HL-60/S4 treated with retinoic acid at 250 ng/mL for 4 days and 3 days (cell line): ENCODE results near the gene SNX22.

Experiments
- in situ Hi-C: fragments of 300-500 bp; cut with MboI; formaldehyde crosslinking; loops from 2 replicates; pipeline ENCODE4 v1.7.0; 2022; ENCODE audit warnings: low sequenced_read_pairs

SNX22 gene

DNA sequence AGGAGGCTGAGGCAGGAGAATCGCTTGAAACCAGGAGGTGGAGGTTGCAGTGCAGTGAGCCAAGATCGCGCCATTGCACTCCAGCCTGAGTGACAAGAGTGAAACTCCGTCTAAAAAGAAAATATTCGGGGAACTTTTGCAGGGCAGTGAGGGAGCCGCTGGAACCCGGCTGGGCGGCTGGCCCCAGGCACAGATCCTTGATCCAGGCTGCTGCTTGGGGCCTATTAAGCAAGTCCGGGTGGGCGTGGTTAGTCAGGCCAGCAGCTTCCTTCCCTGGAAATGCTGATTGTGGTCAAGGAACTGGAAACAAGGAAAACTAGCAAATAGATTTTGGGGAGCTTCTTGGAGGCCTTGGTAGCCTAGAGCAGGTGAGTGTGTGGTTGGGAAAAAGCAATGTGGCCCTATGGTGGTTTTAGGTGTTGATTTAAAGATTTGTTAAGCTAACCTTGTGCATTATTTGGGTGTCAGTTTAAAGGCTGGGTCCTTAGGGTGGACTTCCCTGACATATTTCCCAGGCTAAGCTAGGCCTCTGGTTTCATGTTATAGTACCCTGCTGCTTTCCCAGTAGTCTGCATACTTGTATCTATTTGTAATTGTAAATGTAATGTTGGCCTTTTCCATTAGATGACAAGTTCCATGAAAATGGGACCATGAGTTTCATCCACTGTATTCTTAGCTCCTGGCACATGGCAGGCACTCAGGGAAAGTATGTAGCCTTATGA lies 17.7 kb upstream of the SNX22 start:
- in situ Hi-C loops: no loop called here

GRCh38 chr15:64134345-64134829 lies 17.1 kb upstream of the SNX22 start:
- in situ Hi-C loops: no loop called here

DNA sequence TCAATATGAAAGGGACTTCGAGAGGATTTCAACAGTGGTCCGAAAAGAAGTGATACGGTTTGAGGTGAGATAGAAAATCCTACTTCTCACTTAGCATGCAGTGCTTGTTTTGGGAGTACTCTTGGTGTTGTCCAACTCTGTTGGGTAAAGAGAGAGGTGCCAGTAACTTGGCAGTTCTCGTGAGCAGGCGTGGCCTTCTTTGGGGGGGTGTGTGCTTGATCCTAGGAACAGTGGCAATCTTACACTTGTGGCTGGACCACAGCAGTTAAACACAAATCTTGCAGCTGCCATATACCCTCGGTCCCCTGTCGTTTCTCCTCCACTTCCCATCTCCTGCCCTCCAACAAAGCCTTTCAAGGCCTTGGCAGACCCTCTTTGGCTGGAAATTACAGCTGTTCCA lies 15.2 kb upstream of the SNX22 start:
- in situ Hi-C loops: no loop called here

DNA sequence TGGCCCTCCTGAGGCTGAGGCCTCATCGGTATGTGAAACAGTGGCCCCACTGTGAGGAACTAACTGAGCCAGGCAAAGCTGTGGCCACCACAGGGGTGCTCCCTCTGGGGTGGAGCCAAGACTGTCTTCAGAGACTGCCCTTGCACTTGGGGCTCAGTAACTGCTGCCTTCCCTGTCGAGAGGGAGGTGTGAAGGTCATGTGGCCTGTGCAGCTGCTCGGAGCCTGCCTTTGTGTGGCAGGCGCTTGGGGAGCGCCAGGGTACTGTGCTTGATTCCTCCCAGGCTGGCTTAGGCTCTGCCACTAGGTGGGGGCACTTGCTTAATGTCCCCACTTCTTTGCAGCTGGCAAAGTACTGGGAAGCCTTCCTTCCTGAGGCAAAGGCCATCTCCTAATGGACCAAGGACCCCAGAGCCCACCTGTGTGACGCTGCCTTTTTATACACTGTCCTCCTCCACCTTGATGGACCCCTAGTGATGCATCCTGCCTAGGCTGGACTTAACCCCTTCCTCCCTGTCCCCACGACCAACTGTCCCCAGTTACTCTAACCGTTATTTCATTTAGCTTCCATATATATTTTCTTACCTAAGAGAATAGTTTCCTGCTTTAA lies 14.2 kb upstream of the SNX22 start:
- in situ Hi-C loops: no loop called here

DNA sequence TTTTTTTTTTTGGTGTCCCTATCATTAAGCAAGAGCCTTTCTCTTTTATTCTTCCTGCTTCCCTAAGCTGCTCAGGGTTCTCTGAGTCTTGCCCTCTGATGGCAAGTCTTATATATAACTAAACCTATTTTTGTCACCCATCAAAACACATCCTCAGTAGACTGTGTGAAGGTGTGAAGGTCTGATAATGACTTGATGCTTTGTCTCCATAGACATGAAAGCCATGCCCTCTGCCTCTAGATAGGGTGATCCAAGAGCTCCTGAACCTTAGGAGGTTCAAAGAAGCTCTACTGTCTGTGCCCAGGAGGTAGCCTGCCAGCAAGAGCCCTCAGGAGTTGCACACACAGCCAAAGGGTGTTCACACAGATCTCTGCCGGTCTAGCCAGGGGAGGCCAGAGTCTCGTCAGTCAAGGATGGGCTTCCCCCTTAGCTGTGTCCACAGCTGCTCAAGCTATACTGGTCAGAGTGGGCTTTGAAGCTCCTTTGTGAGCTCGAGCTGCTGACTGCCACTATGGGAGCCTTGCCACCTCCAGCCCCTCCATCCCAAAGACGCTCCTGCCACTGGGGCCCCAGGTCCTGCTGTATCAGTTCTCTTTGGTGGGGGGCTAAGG lies 13.1 kb upstream of the SNX22 start:
- in situ Hi-C loops: no loop called here

DNA sequence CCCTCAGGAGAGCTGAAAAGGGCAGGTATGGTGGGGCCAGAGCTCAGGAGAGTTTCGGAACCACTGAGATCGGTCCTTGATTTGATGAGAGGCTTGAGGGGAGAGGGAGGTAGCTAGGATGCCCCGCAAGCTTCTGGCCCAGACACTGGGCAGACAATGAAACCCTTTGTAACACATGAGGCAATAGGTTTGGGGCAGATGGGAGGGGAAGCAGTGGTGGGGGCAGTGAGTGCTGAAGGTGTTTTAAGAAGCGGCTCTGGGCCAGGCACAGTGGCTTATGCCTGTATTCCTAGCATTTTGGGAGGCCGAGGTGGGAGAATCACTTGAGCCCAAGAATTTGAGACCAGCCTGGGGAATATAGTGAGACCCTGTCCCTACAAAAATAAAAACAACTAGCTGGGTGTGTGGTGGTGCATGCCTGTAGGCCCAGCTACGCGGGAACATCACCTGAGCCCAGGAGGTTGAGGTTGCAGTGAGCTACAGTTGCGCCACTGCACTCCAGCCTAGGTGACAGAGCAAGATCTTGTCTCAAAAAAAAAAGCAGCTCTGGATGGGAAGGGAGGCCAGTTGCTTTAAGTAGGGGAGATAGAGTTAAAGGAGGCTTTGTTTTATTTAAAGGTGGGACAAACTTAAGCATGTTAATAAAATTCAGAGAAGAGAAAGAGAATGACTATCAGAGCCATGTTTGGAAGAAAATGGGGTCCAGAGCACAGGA lies 9.6 kb upstream of the SNX22 start:
- in situ Hi-C loops: no loop called here

DNA sequence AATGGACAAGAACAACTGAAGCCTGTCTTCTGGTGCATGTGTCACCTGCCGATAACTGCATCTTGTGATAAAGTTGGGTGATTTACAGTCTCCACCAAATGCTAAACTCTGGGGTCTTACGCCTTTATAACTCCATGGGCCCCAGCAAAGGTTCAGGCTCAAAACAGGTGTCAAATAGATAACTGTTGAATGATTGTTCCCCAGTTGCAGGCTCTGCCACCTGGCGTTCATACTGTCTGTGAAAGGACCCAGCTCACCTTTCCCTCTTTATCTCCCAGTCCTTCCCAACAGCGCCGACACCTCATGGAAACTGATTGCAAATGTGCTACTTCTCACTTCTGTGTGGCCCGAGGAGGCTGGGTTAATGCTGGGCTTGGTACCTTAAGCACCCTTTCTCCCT lies 8.3 kb upstream of the SNX22 start:
- in situ Hi-C loops: no loop called here

- in situ Hi-C loops: no loop called here
Observed at GRCh38 chr15:64144192-64144564, 7.4 kb upstream of the SNX22 start.

DNA sequence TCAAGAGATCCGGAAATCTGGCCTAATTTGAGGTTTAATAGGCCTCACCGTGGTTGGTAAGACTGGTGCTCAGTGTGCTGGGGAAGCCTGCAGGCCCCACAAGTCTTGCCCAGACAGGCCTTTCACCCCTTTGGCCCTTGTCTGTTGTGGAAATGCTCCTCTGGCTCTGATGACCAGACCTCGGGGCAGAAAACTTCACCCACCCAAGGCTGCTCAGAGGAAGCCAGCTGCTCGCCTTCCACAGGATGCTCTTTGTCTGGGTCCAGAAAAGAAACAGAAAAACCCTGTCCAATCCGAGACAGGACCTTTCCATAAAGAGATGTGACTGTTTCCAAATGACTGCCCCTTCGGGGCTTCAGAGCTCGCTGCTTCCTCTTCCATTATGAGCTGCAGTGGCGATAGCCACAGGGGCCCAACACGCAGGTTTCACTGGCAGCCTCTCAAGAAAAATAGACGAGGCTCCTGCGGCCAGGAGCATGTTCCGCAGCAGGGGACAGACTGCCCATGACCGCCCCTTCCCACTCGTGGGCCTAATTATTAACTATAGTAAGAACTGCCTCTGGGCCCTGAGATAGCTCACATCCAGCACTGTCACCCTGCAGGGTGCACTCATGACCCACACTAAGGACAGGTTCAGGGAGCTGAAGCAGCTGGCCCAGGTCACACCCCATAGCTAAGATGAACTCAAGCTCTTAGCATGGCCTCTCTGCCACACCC lies 6.8 kb upstream of the SNX22 start:
- in situ Hi-C loops: no loop called here

- in situ Hi-C loops: no loop called here
Observed at GRCh38 chr15:64146041-64146440, 5.5 kb upstream of the SNX22 start.

DNA sequence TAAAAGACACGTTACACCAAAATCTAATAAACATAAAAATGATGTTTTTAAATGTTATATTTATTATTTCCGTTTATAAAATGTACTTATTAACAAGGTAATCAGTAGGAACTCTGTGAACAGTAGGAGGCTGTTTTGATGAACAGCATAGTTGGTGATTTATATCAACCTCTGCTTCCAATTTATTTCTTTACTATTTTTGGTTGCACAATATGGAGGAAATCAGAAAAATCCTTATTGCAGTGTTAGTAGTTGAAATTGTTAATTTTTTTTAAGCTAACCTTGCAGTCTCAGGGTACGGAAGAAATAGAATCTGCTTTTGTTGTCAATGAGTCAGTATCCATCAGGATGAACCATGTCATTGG lies 5.0 kb upstream of the SNX22 start:
- in situ Hi-C loops: no loop called here

- in situ Hi-C loops: no loop called here
Observed at GRCh38 chr15:64146885-64147681, 4.4 kb upstream of the SNX22 start.

GRCh38 chr15:64148168-64148567 lies 3.4 kb upstream of the SNX22 start:
- in situ Hi-C loops: no loop called here

GRCh38 chr15:64148581-64148980 lies 3.0 kb upstream of the SNX22 start:
- in situ Hi-C loops: no loop called here

- in situ Hi-C loops: no loop called here
Observed at GRCh38 chr15:64149424-64149823, 2.1 kb upstream of the SNX22 start.

DNA sequence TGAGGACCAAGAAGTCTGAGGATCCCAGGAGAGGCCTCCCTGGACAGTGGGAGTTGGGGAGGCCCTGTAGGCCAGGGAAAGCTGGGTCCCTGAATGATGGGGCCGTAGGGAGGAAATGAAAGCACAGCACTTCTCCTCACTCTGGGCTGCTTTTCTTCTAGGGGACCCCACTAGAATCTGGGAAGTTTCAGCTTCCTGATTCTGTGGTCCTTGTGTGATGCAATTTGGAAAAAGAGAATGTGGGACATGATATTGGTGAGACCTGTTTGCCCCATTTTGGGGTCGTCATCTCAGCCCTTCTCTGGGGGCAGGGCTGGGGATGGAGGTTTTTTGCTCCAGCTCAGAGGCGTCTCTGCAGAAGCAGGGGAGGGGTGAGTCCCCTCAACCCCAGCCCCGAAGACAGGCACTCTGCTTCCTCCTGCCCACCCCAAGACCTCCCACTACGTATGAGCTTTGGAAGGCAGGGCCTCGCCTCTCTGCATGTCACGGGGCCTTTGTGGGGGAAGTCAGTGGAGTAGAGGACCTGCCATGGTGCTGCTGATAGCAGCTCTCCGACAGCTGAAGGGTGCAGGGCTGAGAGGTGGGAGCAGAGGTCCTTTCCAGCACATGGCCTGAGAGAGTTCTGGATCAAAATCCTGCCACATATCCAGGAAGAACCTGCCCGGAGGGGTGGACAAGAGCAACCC lies 1.5 kb upstream of the SNX22 start:
- in situ Hi-C loops: no loop called here

GRCh38 chr15:64152507-64153387 lies 1.2 kb downstream of the SNX22 start:
- in situ Hi-C loops: no loop called here

DNA sequence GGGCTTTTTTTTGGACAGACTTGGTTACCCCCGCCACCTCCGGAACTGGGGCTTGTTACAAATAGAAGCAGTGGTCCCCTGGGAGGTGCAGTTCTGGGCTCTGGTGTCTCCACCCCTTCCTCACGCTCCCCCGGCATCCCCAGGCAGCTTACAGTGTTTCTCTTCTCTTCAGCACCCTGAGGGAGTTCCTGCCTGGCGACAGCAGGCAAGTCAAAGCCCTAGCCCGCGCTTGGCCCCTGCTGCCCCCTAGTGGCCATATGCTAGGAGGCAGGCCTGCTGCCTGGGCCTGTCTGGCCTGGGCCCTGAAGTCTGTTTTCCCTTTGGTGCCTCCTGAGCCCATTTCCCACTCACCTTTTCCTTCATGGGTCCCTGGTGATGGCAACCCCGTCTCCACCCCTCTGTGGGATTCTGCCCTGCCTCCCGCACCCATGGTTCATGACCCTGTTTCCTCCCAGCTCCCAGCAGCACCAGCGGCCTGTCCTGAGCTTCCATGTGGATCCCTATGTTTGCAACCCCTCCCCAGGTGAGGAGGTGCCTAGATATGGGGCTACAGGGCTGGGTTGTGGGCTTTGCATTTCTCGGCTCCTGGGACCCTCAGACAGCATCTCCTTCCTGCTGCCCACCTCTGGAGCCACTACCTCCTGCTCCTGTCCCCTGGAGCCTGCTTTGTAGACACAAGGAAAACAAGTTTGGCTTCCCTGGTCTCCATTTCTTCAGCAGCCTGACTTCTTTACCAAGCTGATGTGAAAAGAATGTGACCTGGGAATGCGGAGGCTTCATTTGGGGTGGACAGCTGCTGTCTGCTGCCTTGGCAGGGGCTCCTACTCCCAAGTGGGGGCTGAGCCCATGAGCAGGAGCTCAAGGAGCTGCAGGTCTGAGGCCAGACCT lies 2.2 kb downstream of the SNX22 start:
- in situ Hi-C loops: no loop called here
